ENCODE measurements around the gene NFILZ.

NFILZ gene

DNA sequence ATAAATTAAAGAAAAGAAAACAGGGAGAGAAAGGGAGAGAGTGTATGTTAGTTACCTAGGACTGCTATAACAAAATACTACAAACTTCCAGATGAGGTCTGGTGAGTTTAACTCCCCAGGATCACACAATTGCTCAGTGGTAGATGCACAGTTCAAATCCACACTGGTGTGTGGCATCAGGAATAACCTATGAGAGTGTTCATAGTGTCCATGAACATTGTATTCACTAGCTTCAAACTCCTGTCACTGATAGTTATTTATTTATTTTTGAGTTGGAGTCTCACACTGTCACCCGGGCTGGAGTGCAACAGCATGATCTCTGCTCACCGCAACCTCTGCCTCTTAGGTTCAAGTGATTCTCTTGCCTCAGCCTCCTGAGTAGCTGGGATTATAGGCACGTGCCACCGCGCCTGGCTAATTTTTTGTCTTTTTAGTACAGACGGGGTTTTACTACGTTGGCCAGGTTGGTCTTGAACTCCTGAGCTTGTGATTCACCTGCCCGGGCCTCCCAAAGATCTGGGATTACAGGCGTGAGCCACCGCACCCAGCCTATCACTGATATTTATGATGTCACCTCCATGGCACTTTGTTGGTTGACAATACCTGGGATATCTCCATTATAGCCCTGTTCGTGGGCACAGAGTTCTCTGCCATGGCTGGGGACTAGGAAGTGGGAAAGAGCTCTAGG lies at the start of gene NFILZ:
NFILZ (plus strand) TSS at position 638 of the 688 bp plus-strand sequence. CDS start 46,133 bp downstream, outside the sequence.
- DNase-seq, result no peak

DNA sequence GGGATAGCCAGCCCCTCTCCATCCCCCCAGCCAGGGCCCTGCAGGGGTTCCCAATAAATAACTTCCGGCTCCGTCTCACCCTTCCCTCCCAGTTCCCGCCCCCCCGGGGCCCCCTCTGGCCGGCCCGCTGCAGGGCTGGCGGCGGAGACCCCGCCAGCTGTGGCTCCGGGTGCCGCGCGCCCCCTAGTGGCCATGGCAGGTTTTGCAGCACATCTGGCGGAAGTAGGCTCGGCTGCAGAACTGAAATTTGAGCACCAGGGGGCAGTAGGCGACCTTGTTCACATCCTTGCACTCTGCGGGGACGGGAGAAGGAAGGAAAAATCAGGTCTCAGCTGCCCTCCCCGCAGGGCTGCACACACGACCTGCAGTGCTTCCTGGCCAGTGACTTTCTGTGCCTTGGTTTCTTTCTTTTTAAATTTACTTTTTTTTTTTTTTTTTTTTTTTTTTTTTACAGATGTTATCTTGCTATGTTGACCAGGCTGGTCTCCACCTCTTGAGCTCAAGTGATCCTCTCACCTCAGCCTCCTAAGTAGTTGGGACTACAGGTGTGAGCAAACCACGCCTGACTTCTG lies 49.6 kb upstream of the NFILZ start:
- DNase-seq, result peak in 44 of 51 donors; percentile 4 to 71 (median 38)

GRCh38 chr19:8584965-8585893 lies 45.2 kb upstream of the NFILZ start:
- no peak for DNase-seq

- DNase-seq, result peak in 3 of 51 donors; percentile 13 to 21 (median 16)
Measured at GRCh38 chr19:8585894-8586750, 44.3 kb upstream of the NFILZ start.

DNA sequence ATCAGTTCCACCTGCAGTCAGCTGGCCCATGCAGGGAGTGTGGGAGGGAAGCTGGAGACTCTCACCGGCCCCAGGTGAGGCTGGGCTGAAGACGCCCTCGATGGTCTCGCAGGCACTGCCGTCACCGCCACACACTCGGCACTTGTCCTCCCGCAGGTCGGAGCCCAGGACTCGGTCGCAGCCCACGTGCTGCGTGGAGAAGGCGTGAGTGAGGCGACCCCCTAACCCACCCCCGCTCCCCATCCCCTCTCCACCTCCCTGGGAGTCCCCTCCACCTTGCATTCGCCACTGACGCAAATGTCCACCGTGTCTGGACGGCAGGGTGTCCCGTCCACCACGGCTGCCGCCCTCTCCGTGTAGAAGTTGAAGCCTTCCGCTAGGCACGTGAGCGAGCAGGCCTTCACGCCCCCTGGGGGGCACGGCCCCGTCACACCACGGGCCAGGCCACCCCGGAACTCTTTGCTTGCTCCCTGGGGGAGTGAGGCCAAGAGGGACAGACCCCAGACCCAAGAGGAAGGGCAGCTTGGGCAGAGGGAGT lies 41.2 kb upstream of the NFILZ start:
- no peak for DNase-seq

- peak in 50 of 51 donors; percentile 3 to 91 (median 78) for DNase-seq
Measured at GRCh38 chr19:8592231-8593009, 38.0 kb upstream of the NFILZ start.

DNA sequence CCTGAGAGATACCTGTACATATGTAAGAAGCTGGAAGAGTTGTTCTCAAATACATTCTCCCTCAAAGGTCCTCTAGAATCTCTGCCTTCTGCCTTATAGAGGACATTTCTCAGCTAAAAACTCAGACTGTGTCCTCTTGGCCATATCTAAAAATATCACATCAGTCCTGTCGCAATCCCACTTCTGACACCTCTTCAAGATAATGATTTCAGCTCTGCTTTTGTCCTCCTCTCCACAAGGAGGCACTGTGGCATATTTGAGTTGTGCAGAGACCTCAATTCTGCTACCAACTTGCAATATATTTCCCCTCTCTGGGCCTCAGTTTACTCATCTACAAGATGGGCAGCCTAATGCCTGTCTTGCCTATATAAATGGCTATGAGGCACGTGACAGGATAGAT lies 36.5 kb upstream of the NFILZ start:
- DNase-seq, result no peak

- no peak for DNase-seq
Measured at GRCh38 chr19:8595651-8596050, 34.8 kb upstream of the NFILZ start.

DNA sequence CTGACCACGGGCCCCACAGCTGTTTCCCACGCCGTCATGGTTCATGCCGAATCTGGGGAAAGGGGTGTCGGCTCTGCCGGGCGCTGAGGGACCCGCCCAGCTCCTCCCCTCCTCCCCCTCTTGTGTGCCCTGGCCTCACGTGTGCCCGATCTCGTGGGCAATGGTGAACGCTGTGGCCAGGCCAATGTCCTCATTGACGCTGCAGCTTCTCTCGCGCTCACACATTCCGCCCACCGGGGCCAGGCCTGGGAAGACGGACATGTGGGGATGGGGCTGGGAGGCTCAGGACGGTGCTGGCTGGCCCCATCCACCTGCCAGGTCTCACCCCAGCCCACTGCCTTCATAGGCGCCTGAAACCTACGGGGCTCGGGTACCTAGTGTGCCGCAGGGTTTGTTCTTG lies 34.3 kb upstream of the NFILZ start:
- DNase-seq, result no peak

- DNase-seq, result no peak
Measured at GRCh38 chr19:8600064-8600463, 30.4 kb upstream of the NFILZ start.

DNA sequence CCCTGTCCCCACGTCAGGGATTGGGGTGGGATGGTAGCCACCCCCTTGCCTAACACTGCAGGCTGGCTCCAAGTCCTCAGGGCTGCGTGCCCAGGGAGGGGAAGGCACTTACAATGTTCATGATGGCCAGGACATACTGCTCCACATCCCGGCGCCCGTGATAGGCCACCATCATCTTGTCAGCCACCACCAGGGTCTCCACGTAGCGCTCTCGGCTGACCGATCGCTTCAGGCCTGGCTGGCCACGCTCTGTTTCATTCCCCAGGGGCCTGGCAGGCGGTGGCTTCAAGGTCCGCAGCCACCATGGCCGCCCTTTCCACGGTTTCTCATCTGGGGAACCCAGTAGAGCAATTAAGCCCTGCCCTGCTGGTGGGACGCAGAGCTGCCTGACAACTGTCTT lies 29.6 kb upstream of the NFILZ start:
- no peak for DNase-seq

DNA sequence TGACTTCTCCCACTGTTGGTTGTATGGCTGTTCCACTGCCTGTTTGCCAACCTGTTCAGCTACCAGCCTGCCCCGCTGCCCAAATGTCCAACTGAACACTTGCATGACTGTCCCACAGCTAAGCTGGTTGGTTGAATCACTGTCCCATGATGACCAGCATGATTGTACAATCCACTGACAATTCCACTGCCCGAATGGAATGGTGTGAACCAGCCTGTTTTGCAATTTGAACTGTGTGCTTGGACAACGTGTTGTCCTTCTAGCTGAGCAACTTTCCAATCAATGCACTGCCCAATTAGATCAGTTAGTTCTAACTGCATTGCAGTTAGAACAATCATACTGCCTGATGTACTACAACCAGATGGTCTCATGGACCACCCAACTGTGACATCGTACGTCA lies 28.6 kb upstream of the NFILZ start:
- DNase-seq, result no peak

- DNase-seq, result no peak
Measured at GRCh38 chr19:8605514-8605913, 24.9 kb upstream of the NFILZ start.

DNA sequence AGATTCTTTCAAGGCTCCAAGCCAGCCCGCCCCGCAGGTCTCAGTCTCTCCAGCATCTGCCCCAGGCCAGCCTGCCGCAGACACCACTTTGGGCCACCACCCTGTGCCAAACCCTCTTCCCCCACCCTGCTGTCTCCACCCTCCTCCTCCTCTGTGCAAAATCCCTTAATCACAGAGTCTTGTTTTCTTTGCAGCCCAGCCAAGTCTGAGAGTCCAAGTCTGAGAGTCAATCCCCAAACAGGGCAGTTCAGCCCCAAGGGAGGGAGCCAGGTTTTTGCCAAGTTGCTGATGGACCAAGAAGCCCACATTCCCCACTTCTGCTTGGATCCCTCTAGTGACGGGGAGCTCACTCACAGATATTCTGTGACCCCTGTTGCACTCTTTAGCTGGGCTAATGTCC lies 23.0 kb upstream of the NFILZ start:
- DNase-seq, result no peak

GRCh38 chr19:8608941-8609278 lies 21.5 kb upstream of the NFILZ start:
- DNase-seq, result no peak

- DNase-seq, result peak in 31 of 51 donors; percentile 6 to 70 (median 27)
Measured at GRCh38 chr19:8609279-8610040, 21.0 kb upstream of the NFILZ start.

GRCh38 chr19:8610041-8610935 lies 20.1 kb upstream of the NFILZ start, which contains the start of gene ADAMTS10:
Gene ADAMTS10 (minus strand): TSS chr19:8610715. CDS start chr19:8605710, 5,005 bp downstream.
- peak in 13 of 51 donors; percentile 5 to 65 (median 27) for DNase-seq

DNA sequence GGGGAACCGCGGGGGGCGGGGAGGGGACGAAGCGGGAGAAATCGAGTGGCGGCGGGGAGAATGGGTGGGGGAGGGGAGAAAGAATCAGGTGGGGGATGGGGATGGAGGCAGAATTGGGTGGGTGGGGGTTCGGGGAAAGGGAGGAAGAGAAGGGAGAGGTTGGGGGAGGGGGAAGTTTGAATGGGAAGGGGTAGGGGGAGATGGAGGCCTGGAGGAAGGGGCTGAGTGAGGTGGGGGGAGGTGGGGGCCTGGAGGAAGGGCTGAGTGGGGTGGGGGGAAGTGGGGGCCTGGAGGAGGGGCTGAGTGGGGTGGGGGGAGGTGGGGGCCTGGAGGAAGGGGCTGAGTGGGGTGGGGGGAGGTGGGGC lies 19.5 kb upstream of the NFILZ start:
- DNase-seq, result no peak

Measured in hypothalamus (tissue), 51 donors.